ENCODE results near the gene RABGEF1. TPM values are rescaled to one million over a fixed set of nuclear protein-coding genes. Genes with fewer than 3 reads are reported as not detected.
"Not testable (repeated sequence)": the region's sequence is repeated elsewhere in the genome, so short reads cannot be mapped to it uniquely, and the experiment has no call there.

The RABGEF1 gene
- total RNA-seq, 1 donor from 2014 or later: 36.5 TPM

DNA sequence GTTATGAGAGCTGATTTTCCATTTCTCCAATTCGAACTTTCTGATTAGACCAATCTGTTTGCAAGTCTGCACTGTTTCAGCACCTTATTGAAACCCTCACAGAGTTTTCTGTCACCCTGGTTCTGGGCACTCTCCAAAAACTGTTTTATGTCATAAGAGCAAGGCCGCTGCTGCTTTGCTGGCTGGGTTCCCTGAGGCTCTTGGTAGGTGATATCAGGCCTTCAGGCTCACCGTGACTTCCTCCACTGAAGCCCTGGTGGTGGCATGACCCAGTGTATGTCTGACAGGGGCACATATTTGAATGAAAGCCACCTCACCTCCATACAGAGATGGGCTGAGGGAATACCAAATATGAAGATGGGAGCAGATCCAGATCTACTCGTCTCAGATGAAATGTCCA, 8.3 kb downstream of the RABGEF1 start:
- Mint-ChIP-seq H3K27ac (no peak overlapping the region), H3K27me3 (ENCODE audit: insufficient read depth, low read depth) (peaks cover 3% of the 10 kb centered on the region), H3K9me3 (no peaks in the 10 kb centered on the region), H3K4me3 (no peak overlapping the region), H3K4me1 (peaks cover 11% of the 10 kb centered on the region), H3K36me3 (peaks cover 2% of the 10 kb centered on the region)
- no peak overlapping the region for H2AFZ ChIP-seq (replicated peaks)
- H3K4me3 ChIP-seq: no peak overlapping the region
- TF ChIP-seq, protein P1, sequence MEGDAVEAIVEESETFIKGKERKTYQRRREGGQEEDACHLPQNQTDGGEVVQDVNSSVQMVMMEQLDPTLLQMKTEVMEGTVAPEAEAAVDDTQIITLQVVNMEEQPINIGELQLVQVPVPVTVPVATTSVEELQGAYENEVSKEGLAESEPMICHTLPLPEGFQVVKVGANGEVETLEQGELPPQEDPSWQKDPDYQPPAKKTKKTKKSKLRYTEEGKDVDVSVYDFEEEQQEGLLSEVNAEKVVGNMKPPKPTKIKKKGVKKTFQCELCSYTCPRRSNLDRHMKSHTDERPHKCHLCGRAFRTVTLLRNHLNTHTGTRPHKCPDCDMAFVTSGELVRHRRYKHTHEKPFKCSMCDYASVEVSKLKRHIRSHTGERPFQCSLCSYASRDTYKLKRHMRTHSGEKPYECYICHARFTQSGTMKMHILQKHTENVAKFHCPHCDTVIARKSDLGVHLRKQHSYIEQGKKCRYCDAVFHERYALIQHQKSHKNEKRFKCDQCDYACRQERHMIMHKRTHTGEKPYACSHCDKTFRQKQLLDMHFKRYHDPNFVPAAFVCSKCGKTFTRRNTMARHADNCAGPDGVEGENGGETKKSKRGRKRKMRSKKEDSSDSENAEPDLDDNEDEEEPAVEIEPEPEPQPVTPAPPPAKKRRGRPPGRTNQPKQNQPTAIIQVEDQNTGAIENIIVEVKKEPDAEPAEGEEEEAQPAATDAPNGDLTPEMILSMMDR (IDR thresholded peaks at IDR 0.05): no peak
- no peak for TF ChIP-seq EZH2 (IDR thresholded peaks at IDR 0.05)
- no peak for TF ChIP-seq EZH2phosphoT487 (IDR thresholded peaks at IDR 0.05)
- peaks cover 52% of the 10 kb centered on the region for H4K20me1 ChIP-seq (ENCODE audit: low read depth)
- H3K36me3 ChIP-seq: no peaks in the 10 kb centered on the region
- no peak overlapping the region for H3K27ac ChIP-seq
- no peak overlapping the region for H3K9ac ChIP-seq
- H3K27me3 ChIP-seq: no peaks in the 10 kb centered on the region
- peaks cover 84% of the 10 kb centered on the region for H3K79me2 ChIP-seq (ENCODE audit: low read depth)
- DNase-seq (ENCODE audit: low spot score): no peak
- no peaks in the 10 kb centered on the region for H3F3A ChIP-seq (ENCODE audit: low read depth)
- no peaks in the 10 kb centered on the region for H3K9me3 ChIP-seq (ENCODE audit: low read depth)
- peaks cover 11% of the 10 kb centered on the region for H3K4me1 ChIP-seq
- no peak overlapping the region for H3K4me2 ChIP-seq

DNA sequence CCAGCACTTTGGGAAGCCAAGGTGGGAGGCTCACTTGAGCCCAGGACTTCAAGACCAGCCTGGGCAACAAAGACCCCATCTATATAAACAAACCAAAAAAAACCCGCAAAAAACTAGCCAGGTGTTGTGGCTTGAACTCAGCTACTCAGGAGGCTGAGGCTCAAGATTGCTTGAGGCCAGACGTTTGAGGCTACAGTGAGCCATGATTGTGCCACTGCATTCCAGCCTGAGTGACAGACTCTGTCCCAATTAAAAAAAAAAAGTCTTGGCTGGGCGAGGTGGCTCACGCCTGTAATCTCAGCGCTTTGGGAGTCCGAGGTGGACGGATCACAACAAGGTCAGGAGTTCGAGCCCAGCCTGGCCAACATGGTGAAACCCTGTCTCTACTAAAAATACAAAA, 11.4 kb downstream of the RABGEF1 start:
- peaks cover 3% of the 10 kb centered on the region for H3K27me3 Mint-ChIP-seq (ENCODE audit: insufficient read depth, low read depth)
- Histone ChIP-seq H2AFZ (replicated peaks) (no peak overlapping the region), H3K9ac (no peak overlapping the region), H3K27ac (no peak overlapping the region), H3K4me2 (no peak overlapping the region), H3K79me2 (ENCODE audit: low read depth) (peaks cover 83% of the 10 kb centered on the region), H3K36me3 (no peaks in the 10 kb centered on the region), H3F3A (ENCODE audit: low read depth) (no peaks in the 10 kb centered on the region), H3K9me3 (ENCODE audit: low read depth) (no peaks in the 10 kb centered on the region), H3K4me1 (peaks cover 11% of the 10 kb centered on the region), H4K20me1 (ENCODE audit: low read depth) (peaks cover 68% of the 10 kb centered on the region), H3K27me3 (no peaks in the 10 kb centered on the region), H3K4me3 (no peak overlapping the region)
- H3K27ac Mint-ChIP-seq: no peak overlapping the region
- peaks cover 2% of the 10 kb centered on the region for H3K36me3 Mint-ChIP-seq
- no peak overlapping the region for H3K4me3 Mint-ChIP-seq
- H3K9me3 Mint-ChIP-seq: no peaks in the 10 kb centered on the region
- peaks cover 11% of the 10 kb centered on the region for H3K4me1 Mint-ChIP-seq
- TF ChIP-seq, protein P1 (IDR thresholded peaks at IDR 0.05): no peak
- TF ChIP-seq EZH2 (IDR thresholded peaks at IDR 0.05) (no peak), EZH2phosphoT487 (IDR thresholded peaks at IDR 0.05) (no peak)
- no peak for DNase-seq (ENCODE audit: low spot score)

DNA sequence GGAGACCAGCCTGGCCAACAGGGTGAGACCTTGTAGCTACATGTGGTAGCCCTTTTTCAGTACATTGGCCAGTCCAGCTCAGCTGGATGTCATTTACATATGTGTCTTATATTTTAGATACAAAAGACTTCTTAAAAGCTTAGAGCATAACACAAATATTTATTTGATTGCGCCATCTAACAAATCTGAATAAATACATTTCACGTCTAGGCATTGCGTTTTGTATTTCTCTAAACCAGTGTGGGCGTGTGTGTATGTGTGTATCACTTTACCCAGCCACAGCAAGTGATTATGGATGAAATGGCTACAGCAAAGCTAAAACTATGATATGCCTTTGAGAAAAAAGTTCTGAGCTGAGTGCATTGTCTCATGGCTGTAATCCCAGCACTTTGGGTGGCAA, 14.0 kb downstream of the RABGEF1 start:
- H3K79me2 ChIP-seq (ENCODE audit: low read depth): peaks cover 78% of the 10 kb centered on the region
- H3K27me3 ChIP-seq: no peaks in the 10 kb centered on the region
- H3K9me3 Mint-ChIP-seq: no peaks in the 10 kb centered on the region

DNA sequence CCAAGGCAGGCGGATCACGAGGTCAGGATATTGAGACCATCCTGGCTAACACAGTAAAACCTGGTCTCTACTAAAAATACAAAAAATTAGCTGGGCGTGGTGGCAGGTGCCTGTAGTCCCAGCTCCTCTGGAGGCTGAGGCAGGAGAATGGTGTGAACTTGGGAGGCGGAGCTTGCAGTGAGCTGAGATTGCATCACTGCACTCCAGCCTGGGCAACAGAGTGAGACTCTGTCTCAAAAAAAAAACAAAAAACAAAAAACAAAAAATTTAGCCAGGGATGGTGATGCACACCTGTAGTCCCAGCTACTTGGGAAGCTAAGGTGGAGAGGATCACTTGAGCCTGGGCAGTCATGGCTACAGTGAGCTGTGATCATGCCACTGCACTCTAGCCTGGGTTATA, 14.5 kb downstream of the RABGEF1 start:
- not testable (repeated sequence) for DNase-seq (ENCODE audit: low spot score); H3K4me3 Mint-ChIP-seq; H3K36me3 Mint-ChIP-seq; H3K4me1 Mint-ChIP-seq; H3K27ac Mint-ChIP-seq; H3K27me3 Mint-ChIP-seq (ENCODE audit: insufficient read depth, low read depth); H3K4me2 ChIP-seq; H3K9me3 ChIP-seq (ENCODE audit: low read depth); H3K27ac ChIP-seq; H2AFZ ChIP-seq (replicated peaks); H3K4me3 ChIP-seq; H3K9me3 Mint-ChIP-seq; H3K27me3 ChIP-seq; H3K36me3 ChIP-seq; H3K4me1 ChIP-seq; H3F3A ChIP-seq (ENCODE audit: low read depth); H3K9ac ChIP-seq
- H4K20me1 ChIP-seq (ENCODE audit: low read depth): peaks cover 60% of the 10 kb centered on the region
- peaks cover 75% of the 10 kb centered on the region for H3K79me2 ChIP-seq (ENCODE audit: low read depth)

More for the DNA sequence above, 14.0 kb downstream of the RABGEF1 start:
- Histone ChIP-seq H3K9me3 (ENCODE audit: low read depth) (no peaks in the 10 kb centered on the region), H3K4me2 (no peak overlapping the region), H3K9ac (no peak overlapping the region), H2AFZ (replicated peaks) (no peak overlapping the region), H3K4me1 (no peaks in the 10 kb centered on the region), H3K36me3 (no peaks in the 10 kb centered on the region), H3F3A (ENCODE audit: low read depth) (no peaks in the 10 kb centered on the region), H4K20me1 (ENCODE audit: low read depth) (peaks cover 59% of the 10 kb centered on the region), H3K27ac (no peak overlapping the region), H3K4me3 (no peak overlapping the region)
- TF ChIP-seq EZH2phosphoT487 (IDR thresholded peaks at IDR 0.05) (no peak), EZH2 (IDR thresholded peaks at IDR 0.05) (no peak)
- TF ChIP-seq, protein P1 (IDR thresholded peaks at IDR 0.05): no peak
- Mint-ChIP-seq H3K27ac (no peak overlapping the region), H3K4me3 (no peak overlapping the region), H3K36me3 (peaks cover 2% of the 10 kb centered on the region), H3K4me1 (no peaks in the 10 kb centered on the region), H3K27me3 (ENCODE audit: insufficient read depth, low read depth) (peaks cover 3% of the 10 kb centered on the region)
- DNase-seq (ENCODE audit: low spot score): no peak

DNA sequence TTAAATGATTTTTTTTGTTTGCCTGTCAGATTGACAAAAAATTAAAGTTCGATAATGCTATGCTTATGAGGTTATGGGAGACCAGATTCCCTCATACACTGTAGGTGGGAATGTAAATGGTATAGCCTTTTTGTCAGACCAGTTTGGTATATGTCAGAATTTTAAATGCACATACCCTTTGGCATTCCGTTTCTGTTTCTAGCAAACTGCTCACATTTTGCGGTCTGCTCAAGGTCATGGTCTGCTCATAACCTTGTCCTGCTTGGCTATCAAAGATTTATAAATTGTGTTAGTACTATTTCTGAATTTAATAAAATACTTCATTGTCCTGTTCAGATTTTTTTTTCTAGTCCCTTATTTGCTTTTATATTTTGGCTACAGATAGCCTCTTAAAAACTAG, 15.7 kb downstream of the RABGEF1 start:
- H3K27me3 ChIP-seq; H3K9ac ChIP-seq; DNase-seq (ENCODE audit: low spot score); H3K4me2 ChIP-seq; H2AFZ ChIP-seq (replicated peaks); H3K9me3 ChIP-seq (ENCODE audit: low read depth); H3K36me3 Mint-ChIP-seq; H3K4me3 Mint-ChIP-seq; H3K4me1 Mint-ChIP-seq; H3K27me3 Mint-ChIP-seq (ENCODE audit: insufficient read depth, low read depth); H3F3A ChIP-seq (ENCODE audit: low read depth); H3K9me3 Mint-ChIP-seq; H3K27ac Mint-ChIP-seq; H3K36me3 ChIP-seq; H3K4me1 ChIP-seq; H3K27ac ChIP-seq; H3K4me3 ChIP-seq: not testable (repeated sequence)
- peaks cover 61% of the 10 kb centered on the region for H4K20me1 ChIP-seq (ENCODE audit: low read depth)
- peaks cover 71% of the 10 kb centered on the region for H3K79me2 ChIP-seq (ENCODE audit: low read depth)

All from neural progenitor cell (in vitro differentiated cells).